DMS153 (cell line): ENCODE results near the gene BTNL2.
"Not testable (repeated sequence)": the region's sequence is repeated elsewhere in the genome, so short reads cannot be mapped to it uniquely, and the experiment has no call there.

Experiments used
- DNase-seq: peaks from one replicate; lab custom pipeline; 2025; lab: John Stamatoyannopoulos, UW

BTNL2 gene

DNA sequence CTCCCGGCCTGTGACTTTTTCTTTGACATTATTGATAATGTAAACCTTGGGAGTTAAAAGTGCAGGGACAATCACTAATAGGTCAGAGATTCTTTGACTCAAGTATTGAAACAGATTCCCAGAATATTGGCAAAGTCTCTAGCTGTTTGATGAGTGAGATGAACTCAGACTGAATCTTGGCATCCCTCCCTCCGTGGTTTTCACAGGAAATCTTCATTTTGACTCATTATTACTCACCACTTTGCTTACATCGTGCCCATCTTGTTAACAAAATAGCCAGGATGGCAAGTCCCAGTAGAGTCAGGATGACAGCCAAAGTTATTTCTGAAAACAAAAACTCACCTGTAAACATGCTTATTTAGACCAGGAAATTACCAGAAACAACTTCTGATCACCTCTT lies 37.3 kb downstream of the BTNL2 start:
- no peak for DNase-seq

- no peak for DNase-seq
Measured at GRCh38 chr6:32367644-32368043, 39.3 kb downstream of the BTNL2 start.

- DNase-seq, result not testable (repeated sequence)
Measured at GRCh38 chr6:32359225-32359624, 47.8 kb downstream of the BTNL2 start.

DNA sequence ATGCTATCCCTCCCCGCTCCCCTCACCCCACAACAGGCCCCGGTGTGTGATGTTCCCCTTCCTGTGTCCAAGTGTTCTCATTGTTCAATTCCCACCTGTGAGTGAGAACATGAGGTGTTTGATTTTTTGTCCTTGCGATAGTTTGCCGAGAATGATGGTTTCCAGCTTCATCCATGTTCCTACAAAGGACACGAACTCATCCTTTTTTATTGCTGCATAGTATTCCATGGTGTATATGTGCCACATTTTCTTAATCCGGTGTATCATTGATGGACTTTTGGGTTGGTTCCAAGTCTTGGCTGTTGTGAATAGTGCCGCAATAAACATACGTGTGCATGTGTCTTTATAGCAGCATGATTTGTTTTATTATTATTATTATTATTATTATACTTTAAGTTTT lies 48.4 kb downstream of the BTNL2 start:
- DNase-seq, result not testable (repeated sequence)

DNA sequence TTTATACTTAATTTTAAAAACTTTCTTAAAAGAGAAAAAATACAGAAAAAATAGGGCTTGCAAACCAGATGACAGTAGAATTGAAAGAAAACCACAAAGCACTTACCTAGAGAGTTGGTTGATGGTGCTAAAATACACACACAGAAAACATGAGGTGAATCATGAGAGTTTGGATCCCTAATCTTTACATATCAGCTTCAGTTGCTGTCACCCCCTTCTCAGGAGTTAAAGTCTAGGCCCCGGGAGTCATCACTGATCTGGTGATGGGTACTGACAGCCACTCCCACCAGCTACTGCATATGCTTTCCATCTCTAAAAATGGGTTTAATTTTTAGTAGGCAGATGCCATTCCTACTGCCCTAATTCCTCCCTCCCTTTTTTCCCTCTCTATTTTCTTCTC lies 52.0 kb downstream of the BTNL2 start:
- DNase-seq, result no peak

DNA sequence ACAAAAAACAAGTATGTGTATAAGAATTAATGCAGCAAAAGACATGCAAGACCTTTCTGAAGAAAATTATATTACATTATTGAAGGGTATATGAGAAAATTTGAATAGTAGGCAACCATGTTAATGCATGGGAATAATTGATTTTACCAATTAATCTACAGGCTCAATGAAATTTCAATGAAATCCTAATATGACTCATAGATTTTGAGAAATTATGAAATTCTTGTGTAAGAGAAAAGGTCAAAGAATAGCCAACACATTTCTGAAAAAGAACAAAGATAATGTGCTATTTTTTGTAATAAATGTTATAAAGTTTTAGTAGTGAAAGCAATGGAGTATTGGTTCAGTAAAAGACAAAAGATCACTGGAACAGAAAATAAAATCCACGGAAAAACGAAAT lies 53.6 kb downstream of the BTNL2 start:
- DNase-seq, result no peak
